ENCODE results near the gene TTC38. TPM values are rescaled to one million over a fixed set of nuclear protein-coding genes. Genes with fewer than 3 reads are reported as not detected.

The TTC38 gene
- polyA plus RNA-seq, 1 donor from 2014 or later = 1.4 TPM

GRCh38 chr22:46220921-46221320, 46.9 kb upstream of the TTC38 start:
- H3F3A ChIP-seq (ENCODE audit: insufficient read depth, low read length, poor library complexity, severe bottlenecking) = no peaks in the 10 kb centered on the region
- H3K79me2 ChIP-seq (replicated peaks; ENCODE audit: insufficient read depth, low read length) = no peaks in the 10 kb centered on the region
- H3K27me3 ChIP-seq (ENCODE audit: insufficient read depth, low read depth, low read length) = no peaks in the 10 kb centered on the region
- no peak overlapping the region for H3K27ac ChIP-seq (ENCODE audit: low read length)
- H3K9me2 ChIP-seq (ENCODE audit: insufficient read depth, low read length) = no peaks in the 10 kb centered on the region
- H3K9me3 ChIP-seq (ENCODE audit: low read length) = no peaks in the 10 kb centered on the region
- no peak overlapping the region for H3K4me2 ChIP-seq (ENCODE audit: low read length)
- no peak overlapping the region for H3K4me3 ChIP-seq (ENCODE audit: low read length)
- H4K20me1 ChIP-seq (ENCODE audit: insufficient read depth) = no peaks in the 10 kb centered on the region
- no peak overlapping the region for H2AFZ ChIP-seq (ENCODE audit: low read depth, low read length)
- no peak overlapping the region for H3K9ac ChIP-seq (ENCODE audit: low read length)
- no peak for TF ChIP-seq SMC3 (conservative IDR thresholded peaks at IDR 0.05; ENCODE audit: poor library complexity)
- TF ChIP-seq MXI1 (conservative IDR thresholded peaks at IDR 0.05; ENCODE audit: poor library complexity, severe bottlenecking) = no peak
- TF ChIP-seq POLR2AphosphoS5 (IDR thresholded peaks at IDR 0.05) = no peak
- no peak for TF ChIP-seq RAD21 (conservative IDR thresholded peaks at IDR 0.05)
- no peak for TF ChIP-seq TAF1 (IDR thresholded peaks at IDR 0.05; ENCODE audit: low read depth)
- no peak for TF ChIP-seq EP300 (conservative IDR thresholded peaks at IDR 0.05; ENCODE audit: poor library complexity, severe bottlenecking)
- TF ChIP-seq, protein P1, sequence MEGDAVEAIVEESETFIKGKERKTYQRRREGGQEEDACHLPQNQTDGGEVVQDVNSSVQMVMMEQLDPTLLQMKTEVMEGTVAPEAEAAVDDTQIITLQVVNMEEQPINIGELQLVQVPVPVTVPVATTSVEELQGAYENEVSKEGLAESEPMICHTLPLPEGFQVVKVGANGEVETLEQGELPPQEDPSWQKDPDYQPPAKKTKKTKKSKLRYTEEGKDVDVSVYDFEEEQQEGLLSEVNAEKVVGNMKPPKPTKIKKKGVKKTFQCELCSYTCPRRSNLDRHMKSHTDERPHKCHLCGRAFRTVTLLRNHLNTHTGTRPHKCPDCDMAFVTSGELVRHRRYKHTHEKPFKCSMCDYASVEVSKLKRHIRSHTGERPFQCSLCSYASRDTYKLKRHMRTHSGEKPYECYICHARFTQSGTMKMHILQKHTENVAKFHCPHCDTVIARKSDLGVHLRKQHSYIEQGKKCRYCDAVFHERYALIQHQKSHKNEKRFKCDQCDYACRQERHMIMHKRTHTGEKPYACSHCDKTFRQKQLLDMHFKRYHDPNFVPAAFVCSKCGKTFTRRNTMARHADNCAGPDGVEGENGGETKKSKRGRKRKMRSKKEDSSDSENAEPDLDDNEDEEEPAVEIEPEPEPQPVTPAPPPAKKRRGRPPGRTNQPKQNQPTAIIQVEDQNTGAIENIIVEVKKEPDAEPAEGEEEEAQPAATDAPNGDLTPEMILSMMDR (IDR thresholded peaks at IDR 0.05; ENCODE audit: poor library complexity, severe bottlenecking) = no peak
- TF ChIP-seq REST (IDR thresholded peaks at IDR 0.05; ENCODE audit: borderline replicate concordance) = no peak
- no peak for TF ChIP-seq EZH2 (IDR thresholded peaks at IDR 0.05; ENCODE audit: borderline replicate concordance, insufficient read depth, low read length, poor library complexity, severe bottlenecking)
- no peaks in the 10 kb centered on the region for H3K36me3 ChIP-seq (ENCODE audit: insufficient read depth, low read length)

DNA sequence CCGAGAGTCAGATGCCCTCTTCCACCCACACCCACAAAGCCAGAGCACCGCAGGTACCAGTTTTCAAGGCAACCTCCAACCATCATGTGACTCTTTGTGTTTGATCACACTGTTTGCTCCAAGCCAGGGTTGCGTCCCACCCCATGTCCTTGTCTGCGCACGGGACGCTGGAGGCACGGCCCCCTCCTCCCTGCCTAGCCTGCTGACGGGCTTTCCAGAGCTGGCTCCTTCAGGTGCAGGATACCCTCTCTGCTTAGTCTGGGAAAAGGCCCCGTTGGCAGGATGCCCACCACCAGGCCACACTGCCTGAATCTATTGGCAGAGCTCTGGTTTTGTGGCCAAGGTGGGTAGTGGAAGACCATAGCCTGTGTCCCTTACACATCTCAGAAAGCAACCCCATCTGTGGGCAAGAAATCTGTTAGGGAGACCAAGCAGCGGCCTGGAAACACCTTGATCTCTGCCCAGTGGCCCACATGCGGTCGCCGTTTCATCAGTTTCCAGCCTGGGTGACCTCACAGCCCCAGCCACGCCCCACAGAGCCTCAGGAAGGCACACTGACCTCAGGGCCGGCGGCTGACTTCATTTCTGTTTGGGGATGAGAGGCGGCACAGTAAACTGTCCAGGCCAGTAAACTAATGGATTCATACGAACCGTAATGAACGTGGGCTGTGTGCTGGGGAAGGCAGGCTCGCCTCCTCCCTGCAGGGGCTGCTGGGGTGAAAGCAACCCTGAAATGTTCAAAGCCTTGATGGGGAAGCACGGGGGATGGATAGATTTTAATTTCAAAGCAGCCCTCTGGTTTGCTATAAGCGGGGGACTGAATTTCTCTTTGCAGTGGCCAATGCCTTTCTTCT, 43.5 kb upstream of the TTC38 start:
- H3K36me3 ChIP-seq (ENCODE audit: insufficient read depth, low read length) = no peaks in the 10 kb centered on the region
- no peaks in the 10 kb centered on the region for H3K9me3 ChIP-seq (ENCODE audit: low read length)
- no peaks in the 10 kb centered on the region for H3K27me3 ChIP-seq (ENCODE audit: insufficient read depth, low read depth, low read length)
- H3K9me2 ChIP-seq (ENCODE audit: insufficient read depth, low read length) = no peaks in the 10 kb centered on the region
- H3K79me2 ChIP-seq (replicated peaks; ENCODE audit: insufficient read depth, low read length) = no peaks in the 10 kb centered on the region
- TF ChIP-seq RAD21 (conservative IDR thresholded peaks at IDR 0.05) = no peak
- TF ChIP-seq, protein P1 (IDR thresholded peaks at IDR 0.05; ENCODE audit: poor library complexity, severe bottlenecking) = no peak
- no peak for TF ChIP-seq POLR2AphosphoS5 (IDR thresholded peaks at IDR 0.05)
- no peak for TF ChIP-seq TAF1 (IDR thresholded peaks at IDR 0.05; ENCODE audit: low read depth)
- no peak for TF ChIP-seq EP300 (conservative IDR thresholded peaks at IDR 0.05; ENCODE audit: poor library complexity, severe bottlenecking)
- TF ChIP-seq MXI1 (conservative IDR thresholded peaks at IDR 0.05; ENCODE audit: poor library complexity, severe bottlenecking) = no peak
- no peak for TF ChIP-seq REST (IDR thresholded peaks at IDR 0.05; ENCODE audit: borderline replicate concordance)
- no peak for TF ChIP-seq SMC3 (conservative IDR thresholded peaks at IDR 0.05; ENCODE audit: poor library complexity)
- TF ChIP-seq EZH2 (IDR thresholded peaks at IDR 0.05; ENCODE audit: borderline replicate concordance, insufficient read depth, low read length, poor library complexity, severe bottlenecking) = no peak
- no peak overlapping the region for H3K9ac ChIP-seq (ENCODE audit: low read length)
- H3K4me2 ChIP-seq (ENCODE audit: low read length) = no peak overlapping the region
- no peaks in the 10 kb centered on the region for H4K20me1 ChIP-seq (ENCODE audit: insufficient read depth)
- H3F3A ChIP-seq (ENCODE audit: insufficient read depth, low read length, poor library complexity, severe bottlenecking) = no peaks in the 10 kb centered on the region
- no peak overlapping the region for H3K4me3 ChIP-seq (ENCODE audit: low read length)
- H3K27ac ChIP-seq (ENCODE audit: low read length) = no peak overlapping the region
- no peak overlapping the region for H2AFZ ChIP-seq (ENCODE audit: low read depth, low read length)

Data from neural cell (in vitro differentiated cells).